Left ventricle myocardium inferior (tissue), 1 donor: ENCODE data around the gene RAB31. TPM values are rescaled to one million over a fixed set of nuclear protein-coding genes. Genes with fewer than 3 reads are reported as not detected.

Experiments
- DNase-seq: peaks from one replicate; pipeline ENCODE4 v3.0.0-alpha.2; 2020
- H3K27ac ChIP-seq: fragments of 200-600 bp; replicated peaks from 2 replicates; pipeline ENCODE4 v1.8.0; 2021
- H3K27me3 ChIP-seq: fragments of 200-600 bp; 2 replicates; pipeline ENCODE4 v1.8.0; 2021; ENCODE audit warnings: low read depth
- H3K36me3 ChIP-seq: fragments of 200-600 bp; 2 replicates; pipeline ENCODE4 v1.8.0; 2021
- H3K4me1 ChIP-seq: fragments of 200-600 bp; 2 replicates; pipeline ENCODE4 v1.8.0; 2021
- H3K4me3 ChIP-seq: fragments of 200-600 bp; 2 replicates; pipeline ENCODE4 v1.8.0; 2021; ENCODE audit warnings: mild to moderate bottlenecking, moderate library complexity
- H3K9me3 ChIP-seq: fragments of 200-600 bp; replicated peaks from 2 replicates; pipeline ENCODE4 v1.8.0; 2021
- intact Hi-C: fragments of 100-400 bp; cut with micrococcal nuclease; formaldehyde crosslinking; loops from one replicate; pipeline ENCODE4 v1.11.0; 2022
- total RNA-seq: library from RNA; stranded (reverse); fragmentation: NEBNext Ultra II Directional; extraction: Animal tissue kit (Norgen Biotek cat#: 25700); gene quantifications from one replicate; pipeline ENCODE4 v1.2.1, GENCODE V29; 2021
- TF ChIP-seq, protein P1 (sequence below): fragments of 200-600 bp; IDR thresholded peaks from 2 replicates; pipeline ENCODE4 v1.8.0; 2021; ENCODE audit warnings: antibody characterized with exemption, mild to moderate bottlenecking, borderline replicate concordance
- donor health status: DM: no; HTN: yes; CAD: no; lungs with severe emphysema.

Gene RAB31
- total RNA-seq, 1 donor from 2014 or later: 12.0 TPM

- intact Hi-C loops: no loop called here
- Histone ChIP-seq H3K4me1 (peaks cover 11% of the 10 kb centered on the region), H3K4me3 (no peak overlapping the region), H3K27me3 (no peaks in the 10 kb centered on the region), H3K36me3 (no peaks in the 10 kb centered on the region), H3K27ac (no peak overlapping the region), H3K9me3 (no peaks in the 10 kb centered on the region)
- TF ChIP-seq, protein P1, sequence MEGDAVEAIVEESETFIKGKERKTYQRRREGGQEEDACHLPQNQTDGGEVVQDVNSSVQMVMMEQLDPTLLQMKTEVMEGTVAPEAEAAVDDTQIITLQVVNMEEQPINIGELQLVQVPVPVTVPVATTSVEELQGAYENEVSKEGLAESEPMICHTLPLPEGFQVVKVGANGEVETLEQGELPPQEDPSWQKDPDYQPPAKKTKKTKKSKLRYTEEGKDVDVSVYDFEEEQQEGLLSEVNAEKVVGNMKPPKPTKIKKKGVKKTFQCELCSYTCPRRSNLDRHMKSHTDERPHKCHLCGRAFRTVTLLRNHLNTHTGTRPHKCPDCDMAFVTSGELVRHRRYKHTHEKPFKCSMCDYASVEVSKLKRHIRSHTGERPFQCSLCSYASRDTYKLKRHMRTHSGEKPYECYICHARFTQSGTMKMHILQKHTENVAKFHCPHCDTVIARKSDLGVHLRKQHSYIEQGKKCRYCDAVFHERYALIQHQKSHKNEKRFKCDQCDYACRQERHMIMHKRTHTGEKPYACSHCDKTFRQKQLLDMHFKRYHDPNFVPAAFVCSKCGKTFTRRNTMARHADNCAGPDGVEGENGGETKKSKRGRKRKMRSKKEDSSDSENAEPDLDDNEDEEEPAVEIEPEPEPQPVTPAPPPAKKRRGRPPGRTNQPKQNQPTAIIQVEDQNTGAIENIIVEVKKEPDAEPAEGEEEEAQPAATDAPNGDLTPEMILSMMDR: no peak
- DNase-seq: no peak
Observed at GRCh38 chr18:9858642-9859041, 150.5 kb downstream of the RAB31 start.

DNA sequence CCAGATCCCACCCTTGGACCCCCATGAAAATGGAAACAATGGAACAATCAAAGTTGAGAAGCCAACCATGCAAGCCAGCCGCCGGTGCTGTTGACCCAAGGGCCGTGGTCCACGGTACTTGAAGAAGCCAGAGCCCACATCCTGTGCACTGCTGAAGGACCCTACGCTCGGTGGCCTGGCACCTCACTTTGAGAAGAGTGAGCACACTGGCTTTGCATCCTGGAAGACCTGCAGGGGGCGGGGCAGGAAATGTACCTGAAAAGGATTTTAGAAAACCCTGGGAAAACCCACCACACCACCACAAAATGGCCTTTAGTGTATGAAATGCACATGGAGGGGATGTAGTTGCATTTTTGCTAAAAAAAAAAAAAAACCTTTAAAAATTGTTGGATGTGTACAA lies 151.1 kb downstream of the RAB31 start:
- H3K4me3 ChIP-seq: no peak overlapping the region
- TF ChIP-seq, protein P1: no peak
- no peaks in the 10 kb centered on the region for H3K36me3 ChIP-seq
- no peak for DNase-seq
- H3K9me3 ChIP-seq: no peaks in the 10 kb centered on the region
- H3K4me1 ChIP-seq: peaks cover 11% of the 10 kb centered on the region
- H3K27ac ChIP-seq: no peak overlapping the region
- intact Hi-C loops: no loop called here
- H3K27me3 ChIP-seq: no peaks in the 10 kb centered on the region

DNA sequence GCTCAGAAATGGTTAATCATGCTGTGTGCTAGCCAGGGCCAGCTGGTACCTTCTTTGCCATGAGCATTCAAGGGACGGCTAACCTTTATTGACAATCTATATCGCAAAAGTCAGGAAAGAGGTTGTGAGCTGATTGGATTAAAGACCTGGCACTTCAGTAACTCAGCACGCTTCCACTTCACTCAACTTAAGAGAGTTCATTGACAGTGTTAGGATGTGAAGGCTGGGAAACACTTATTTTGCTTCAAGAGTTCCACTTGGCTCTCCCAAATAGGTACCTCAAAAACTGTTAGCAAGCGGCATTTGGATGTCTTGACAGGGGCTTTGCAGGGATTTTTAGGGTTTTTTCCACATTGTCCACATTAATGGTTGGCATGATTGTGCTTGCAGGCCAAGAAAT lies 152.6 kb downstream of the RAB31 start:
- Histone ChIP-seq H3K4me3 (no peak overlapping the region), H3K9me3 (peaks cover 8% of the 10 kb centered on the region), H3K27ac (no peak overlapping the region), H3K27me3 (no peaks in the 10 kb centered on the region), H3K4me1 (peaks cover 11% of the 10 kb centered on the region), H3K36me3 (no peaks in the 10 kb centered on the region)
- intact Hi-C loops: no loop called here
- TF ChIP-seq, protein P1: no peak
- DNase-seq: no peak

GRCh38 chr18:9861157-9861556 lies 153.1 kb downstream of the RAB31 start:
- intact Hi-C loops: no loop called here
- Histone ChIP-seq H3K27me3 (no peaks in the 10 kb centered on the region), H3K4me3 (no peak overlapping the region), H3K4me1 (peaks cover 11% of the 10 kb centered on the region), H3K36me3 (no peaks in the 10 kb centered on the region), H3K27ac (no peak overlapping the region), H3K9me3 (peaks cover 13% of the 10 kb centered on the region)
- no peak for DNase-seq
- TF ChIP-seq, protein P1: no peak

DNA sequence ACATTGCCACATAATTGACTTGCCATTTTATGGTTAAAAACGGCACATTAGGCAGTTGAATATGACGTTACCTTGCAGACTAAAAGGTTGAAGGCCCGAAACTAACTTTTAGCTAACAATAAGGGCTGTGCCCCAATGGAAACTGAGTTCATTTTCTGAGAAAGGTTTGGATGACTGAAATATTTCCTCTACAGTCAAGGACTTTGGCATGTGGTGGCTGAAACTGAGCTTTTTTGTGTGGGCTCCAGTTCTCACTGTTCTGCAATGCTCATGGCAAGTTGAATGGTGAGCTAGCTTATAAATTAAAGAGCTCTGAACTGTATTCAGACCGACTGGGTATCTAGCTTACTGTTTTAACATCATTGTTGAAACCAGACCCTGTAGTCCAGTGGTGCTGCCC lies 153.8 kb downstream of the RAB31 start:
- TF ChIP-seq, protein P1: no peak
- Histone ChIP-seq H3K27ac (no peak overlapping the region), H3K9me3 (peaks cover 20% of the 10 kb centered on the region), H3K36me3 (no peaks in the 10 kb centered on the region), H3K4me3 (no peak overlapping the region), H3K4me1 (peaks cover 11% of the 10 kb centered on the region), H3K27me3 (no peaks in the 10 kb centered on the region)
- intact Hi-C loops: no loop called here
- no peak for DNase-seq

GRCh38 chr18:9862686-9863085 lies 154.6 kb downstream of the RAB31 start:
- Histone ChIP-seq H3K27ac (no peak overlapping the region), H3K27me3 (no peaks in the 10 kb centered on the region), H3K4me1 (peaks cover 11% of the 10 kb centered on the region), H3K36me3 (no peaks in the 10 kb centered on the region), H3K4me3 (no peak overlapping the region), H3K9me3 (peaks cover 20% of the 10 kb centered on the region)
- no peak for DNase-seq
- TF ChIP-seq, protein P1: no peak
- intact Hi-C loops: no loop called here
